GM12801 (cell line): ENCODE data around the gene TREM1.

ENCODE experiments used
- CTCF ChIP-seq: IDR thresholded peaks from one replicate; pipeline ENCODE4 v1.5.1; 2011; ENCODE audit warnings: control low read depth; ENCODE audit not compliant: insufficient read length; ENCODE audit errors: extremely low read depth

The TREM1 gene

GRCh38 chr6:41315943-41316620 lies 29.6 kb upstream of the TREM1 start:
- no peak for TF ChIP-seq CTCF

GRCh38 chr6:41315203-41315602 lies 28.7 kb upstream of the TREM1 start:
- TF ChIP-seq CTCF, result no peak

GRCh38 chr6:41306187-41306854 lies 19.8 kb upstream of the TREM1 start:
- TF ChIP-seq CTCF, result no peak

- TF ChIP-seq CTCF, result no peak
Measured at GRCh38 chr6:41302638-41303037, 16.2 kb upstream of the TREM1 start.

- no peak for TF ChIP-seq CTCF
Measured at GRCh38 chr6:41298785-41299502, 12.5 kb upstream of the TREM1 start.

GRCh38 chr6:41294214-41294872 lies 7.9 kb upstream of the TREM1 start:
- TF ChIP-seq CTCF, result no peak

- no peak for TF ChIP-seq CTCF
Measured at GRCh38 chr6:41291717-41292116, 5.2 kb upstream of the TREM1 start.
